K562 (cell line): Measurements from ENCODE around the gene STX12. TPM values are rescaled to one million over a fixed set of nuclear protein-coding genes. Genes with fewer than 3 reads are reported as not detected.

ENCODE experiments used
- DMBX1 ChIP-seq: fragments of 250-450 bp; sonication (Bioruptor Pico); IDR thresholded peaks from 2 replicates; pipeline ENCODE4 v1.8.0; 2022; ENCODE audit warnings: inconsistent platforms, mild to moderate bottlenecking, moderate library complexity, borderline replicate concordance
- FOXP4 ChIP-seq: sonication (generic); formaldehyde crosslinking; IDR thresholded peaks from 2 replicates; pipeline ENCODE4 v1.8.0; 2022; ENCODE audit warnings: mild to moderate bottlenecking, missing genetic modification reagents, borderline replicate concordance
- HMG20A ChIP-seq: fragments of 450-650 bp; formaldehyde crosslinking; conservative IDR thresholded peaks from 2 replicates; pipeline ENCODE4 v1.4.0; 2020; ENCODE audit warnings: mild to moderate bottlenecking, mixed read lengths
- MLLT1 ChIP-seq, 2 experiments: fragments of 450-650 bp; IDR thresholded peaks; 2 replicates each; pipeline ENCODE4 v1.6.1; 2016
- NFE2L1 ChIP-seq: fragments of 450-650 bp; IDR thresholded peaks from 2 replicates; pipeline ENCODE4 v1.6.1; 2016; ENCODE audit warnings: missing genetic modification characterization, low read depth, mild to moderate bottlenecking, missing compliant biosample characterization, moderate library complexity, borderline replicate concordance
- NFIC ChIP-seq: fragments of 450-650 bp; IDR thresholded peaks from 2 replicates; pipeline ENCODE4 v1.6.1; 2017; ENCODE audit warnings: mild to moderate bottlenecking, inconsistent platforms
- NUFIP1 ChIP-seq: fragments of 450-650 bp; IDR thresholded peaks from 2 replicates; pipeline ENCODE4 v1.6.1; 2018; ENCODE audit not compliant: partially characterized antibody
- PTBP1 ChIP-seq: fragments of 200-400 bp; formaldehyde crosslinking; IDR thresholded peaks from 2 replicates; pipeline ENCODE4 v1.6.1; 2017; ENCODE audit warnings: low read depth, low read length
- RNF219 ChIP-seq: fragments of 250-450 bp; sonication (Bioruptor Pico); IDR thresholded peaks from 2 replicates; pipeline ENCODE4 v1.5.0; 2022; ENCODE audit warnings: mild to moderate bottlenecking
- ZBTB17 ChIP-seq: fragments of 450-650 bp; formaldehyde crosslinking; IDR thresholded peaks from 2 replicates; pipeline ENCODE4 v1.4.0; 2020; ENCODE audit warnings: mild to moderate bottlenecking
- ZNF174 ChIP-seq: fragments of 250-450 bp; sonication (Bioruptor Pico); IDR thresholded peaks from 2 replicates; pipeline ENCODE4 v1.4.0; 2020; ENCODE audit warnings: mild to moderate bottlenecking
- polyA plus RNA-seq, 8 experiments: library from polyadenylated mRNA; depleted of rRNA in 4 of 8; stranded (reverse) in 5 of 8; unstranded in 3 of 8; fragments of >200 nt; fragmentation: Nextera tagmentation in 2 of 8; fragmentation: Illumina TruSeq in 1 of 8; extraction: Ambion mirVana in 2 of 8; extraction: Trizol in 1 of 8; gene quantifications; 2 replicates each; pipeline versions ENCODE4 v1.2.1 to v1.2.3, GENCODE V29; 2011 to 2014; ENCODE audit warnings: inconsistent platforms in 1 of 8, missing spikeins in 1 of 8
- total RNA-seq, 7 experiments: library from RNA; depleted of rRNA in 6 of 7; stranded (reverse); fragments of >200 nt in 6 of 7; fragmentation: Illumina TruSeq in 2 of 7; extraction: Trizol in 2 of 7; gene quantifications; 2 replicates each; pipeline versions ENCODE4 v1.2.1 to v1.2.3, GENCODE V29; 2011 to 2021; ENCODE audit warnings: low replicate concordance in 1 of 7
- TF ChIP-seq, protein P1 (sequence below): IDR thresholded peaks from 2 replicates; pipeline ENCODE4 v1.6.1; 2016; ENCODE audit warnings: missing genetic modification characterization, missing compliant biosample characterization

Gene STX12
- total and polyA plus RNA-seq, 9 of the 15 experiments (the other 6 are each of a cell fraction or from before 2014, with no cell fraction given): 16.9 to 31.3 (median 25.7) TPM

DNA sequence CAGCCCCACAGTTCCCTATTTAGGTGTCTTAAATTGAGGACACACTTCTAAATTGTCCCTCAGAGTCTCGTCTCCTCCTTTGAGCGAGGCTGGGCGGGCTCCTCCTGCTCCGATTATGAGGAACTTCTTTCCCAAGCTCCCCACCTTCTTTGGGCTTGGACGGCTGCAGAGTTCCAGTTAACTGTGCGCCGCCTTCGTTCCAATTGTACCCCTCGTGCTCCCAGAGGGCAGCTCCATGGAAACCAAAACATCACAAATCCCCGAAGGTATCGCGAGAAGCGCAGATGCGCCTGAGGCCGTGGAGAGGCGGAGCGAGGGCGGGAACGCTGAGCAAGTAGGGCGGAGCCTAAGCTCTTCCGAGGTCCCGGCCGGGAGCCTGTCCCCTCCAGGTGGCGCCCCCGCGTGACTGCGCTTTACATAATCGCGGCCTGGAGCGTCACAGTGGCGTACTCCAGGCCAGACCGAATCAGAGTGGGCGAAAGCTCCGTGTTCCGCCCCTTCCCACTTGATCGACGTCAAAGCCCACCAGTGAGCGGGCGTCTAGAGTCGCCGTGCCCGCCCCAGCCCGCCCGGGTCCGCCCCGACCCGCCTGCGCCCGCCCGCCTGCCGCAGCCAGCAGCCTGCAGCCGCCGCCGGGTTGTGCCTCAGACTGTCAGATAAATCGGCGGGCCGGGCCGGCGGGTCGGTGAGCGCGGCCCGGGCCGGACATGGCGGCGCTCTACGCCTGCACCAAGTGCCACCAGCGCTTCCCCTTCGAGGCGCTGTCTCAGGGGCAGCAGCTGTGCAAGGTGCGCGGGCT lies 47.4 kb upstream of the STX12 start, which contains the start of gene FAM76A (continued):
- no peak for TF ChIP-seq RNF219 (CRISPR knock-in tag)
- TF ChIP-seq MLLT1 (IDR thresholded peaks at IDR 0.05): no peak
- TF ChIP-seq NFE2L1 (tag): no peak
- TF ChIP-seq, protein P1, sequence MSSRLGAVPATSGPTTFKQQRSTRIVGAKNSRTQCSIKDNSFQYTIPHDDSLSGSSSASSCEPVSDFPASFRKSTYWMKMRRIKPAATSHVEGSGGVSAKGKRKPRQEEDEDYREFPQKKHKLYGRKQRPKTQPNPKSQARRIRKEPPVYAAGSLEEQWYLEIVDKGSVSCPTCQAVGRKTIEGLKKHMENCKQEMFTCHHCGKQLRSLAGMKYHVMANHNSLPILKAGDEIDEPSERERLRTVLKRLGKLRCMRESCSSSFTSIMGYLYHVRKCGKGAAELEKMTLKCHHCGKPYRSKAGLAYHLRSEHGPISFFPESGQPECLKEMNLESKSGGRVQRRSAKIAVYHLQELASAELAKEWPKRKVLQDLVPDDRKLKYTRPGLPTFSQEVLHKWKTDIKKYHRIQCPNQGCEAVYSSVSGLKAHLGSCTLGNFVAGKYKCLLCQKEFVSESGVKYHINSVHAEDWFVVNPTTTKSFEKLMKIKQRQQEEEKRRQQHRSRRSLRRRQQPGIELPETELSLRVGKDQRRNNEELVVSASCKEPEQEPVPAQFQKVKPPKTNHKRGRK (tag): no peak
- TF ChIP-seq NUFIP1: no peak
- TF ChIP-seq FOXP4: no peak
- no peak for TF ChIP-seq NFIC
- no peak; the same call in 1 of the 2 replicates for TF ChIP-seq DMBX1 (CRISPR knock-in tag)
- no peak for TF ChIP-seq PTBP1
- TF ChIP-seq ZBTB17 (CRISPR knock-in tag): no peak
- TF ChIP-seq ZNF174 (CRISPR knock-in tag): no peak
- TF ChIP-seq HMG20A: no peak
